ENCODE data around the gene ZNF133.

Gene ZNF133

DNA sequence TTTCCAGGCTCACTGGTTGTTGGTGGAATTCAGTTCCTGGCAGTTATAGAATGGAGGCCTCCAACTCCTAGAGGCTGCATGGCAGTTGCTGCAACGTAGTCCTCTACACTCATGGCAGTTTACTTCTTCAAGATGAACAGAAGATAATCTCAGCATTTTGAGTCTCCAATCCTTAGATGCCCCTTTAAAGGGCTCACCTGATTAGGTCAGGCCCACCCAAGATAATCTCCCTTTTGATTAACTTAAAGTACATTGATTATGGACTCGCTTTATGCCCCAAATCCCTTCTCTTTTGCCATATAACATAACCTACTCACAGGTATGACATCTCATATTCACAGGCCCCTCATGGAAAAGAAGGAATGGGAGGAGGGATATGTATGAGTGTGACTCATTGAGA, 76.4 kb downstream of the ZNF133 start:
- DNase-seq: no peak
